Liver (tissue), 5 donors: ENCODE data around the gene MALT1. TPM values are rescaled to one million over a fixed set of nuclear protein-coding genes. Genes with fewer than 3 reads are reported as not detected.

Experiments
- JUND ChIP-seq, 2 donors: IDR thresholded peaks; 2 replicates each; pipeline ENCODE4 v1.6.1; 2016; ENCODE audit warnings: antibody characterized with exemption in 2 of 2
- NR2F2 ChIP-seq: IDR thresholded peaks from 2 replicates; pipeline ENCODE4 v1.6.1; 2016; ENCODE audit warnings: antibody characterized with exemption
- REST ChIP-seq: IDR thresholded peaks from 2 replicates; pipeline ENCODE4 v1.6.1; 2016; ENCODE audit warnings: antibody characterized with exemption, mild to moderate bottlenecking
- polyA plus RNA-seq, 2 donors: library from polyadenylated mRNA; stranded (reverse) in 1 of 2; unstranded in 1 of 2; fragments of 200-250 nt in 1 of 2; fragments of >200 nt in 1 of 2; fragmentation: Nextera tagmentation in 1 of 2; extraction: Ambion mirVana in 1 of 2; gene quantifications; one replicate each; pipeline versions ENCODE4 v1.2.1 to v1.2.3, GENCODE V29; 2013 to 2015
- total RNA-seq, 2 donors: library from RNA; depleted of rRNA; stranded (reverse); fragments of >200 nt; gene quantifications; one replicate each; pipeline ENCODE4 v1.2.3, GENCODE V29; 2014
- TF ChIP-seq, protein P1 (sequence below): IDR thresholded peaks from 2 replicates; pipeline ENCODE4 v1.6.1; 2016; ENCODE audit warnings: antibody characterized with exemption
- donor health status: healthy.
- donor health status: healthy.
- donor health status: healthy.

MALT1 gene
- total and polyA plus RNA-seq, 4 donors: 3.1 to 27.3 (median 6.4) TPM

GRCh38 chr18:58803978-58804377 is 132.7 kb downstream of the MALT1 start (continued):
- TF ChIP-seq REST (no peak), JUND (IDR thresholded peaks at IDR 0.05) (no peak), NR2F2 (no peak)
- TF ChIP-seq, protein P1, sequence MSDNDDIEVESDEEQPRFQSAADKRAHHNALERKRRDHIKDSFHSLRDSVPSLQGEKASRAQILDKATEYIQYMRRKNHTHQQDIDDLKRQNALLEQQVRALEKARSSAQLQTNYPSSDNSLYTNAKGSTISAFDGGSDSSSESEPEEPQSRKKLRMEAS: no peak

Other genes starting within 250 kb of the MALT1 start
- 10 to 100 TPM in 1 of 2 donors, under 1 TPM in 1; 0.05 to 14.5 TPM for gene ALPK2, start 42.4 kb upstream of the MALT1 start, total RNA-seq
- gene ALPK2, start 42.4 kb upstream of the MALT1 start, polyA plus RNA-seq: under 1 TPM; 0.03 to 0.94 TPM
- gene ZNF532, start 193.4 kb downstream of the MALT1 start, total RNA-seq: 1 to 10 TPM; 3.5 to 5.6 TPM
- 1 to 10 TPM in 1 of 2 donors, under 1 TPM in 1; 0.68 to 1.6 TPM for gene ZNF532, start 193.4 kb downstream of the MALT1 start, polyA plus RNA-seq